NCI-H187 treated with DMSO at 0.1 percent for 48 hours (cell line): ENCODE results near the gene ITSN1.

Source experiments
- DNase-seq: peaks from one replicate; lab custom pipeline; 2025; lab: John Stamatoyannopoulos, UW

Gene ITSN1

DNA sequence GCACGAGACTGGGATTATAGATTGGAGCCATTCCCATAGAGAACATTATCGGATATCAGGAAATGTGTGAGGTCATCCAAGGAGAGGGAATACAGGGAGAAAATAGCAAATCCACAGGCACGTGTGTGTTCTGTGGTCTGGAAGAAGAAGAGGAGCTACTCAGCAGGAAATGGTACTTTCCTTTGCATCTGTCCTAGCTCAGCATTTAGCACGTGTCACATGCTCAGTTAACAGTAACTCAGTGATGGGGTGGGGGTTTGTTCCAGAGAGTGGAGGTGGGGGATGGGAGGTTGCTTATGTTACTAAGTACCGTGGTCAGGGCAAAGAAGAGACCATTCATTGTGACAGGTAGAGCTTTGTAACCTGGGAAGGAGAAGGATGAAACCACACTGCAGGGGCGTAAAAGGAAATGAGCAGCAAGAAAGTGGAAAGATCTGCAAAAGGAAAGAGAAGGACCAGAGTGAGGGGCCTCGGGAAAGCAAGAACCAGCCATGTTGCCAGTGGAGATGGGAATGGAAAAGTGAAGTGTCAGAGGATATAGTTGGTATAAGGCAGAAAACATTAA, 172.9 kb downstream of the ITSN1 start:
- peak; percentile 4 for DNase-seq

DNA sequence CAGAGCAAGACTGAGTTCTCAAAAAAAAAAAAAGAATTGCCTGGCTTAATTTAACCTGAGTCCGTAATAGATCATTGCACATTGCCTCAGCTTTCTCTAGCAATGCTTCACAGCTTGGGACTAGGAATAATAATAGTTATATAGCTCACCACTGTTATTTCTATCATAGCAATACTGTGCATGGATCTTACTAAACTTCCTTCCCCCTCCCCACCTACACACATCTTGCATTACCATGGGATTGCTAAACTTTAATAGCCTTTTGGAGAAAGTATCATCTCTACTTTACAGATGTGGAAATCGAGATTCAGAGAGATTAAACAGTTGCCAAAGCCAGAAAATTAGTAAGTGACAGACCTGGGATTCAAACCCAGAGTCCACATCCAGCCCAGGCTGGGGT, 173.9 kb downstream of the ITSN1 start:
- DNase-seq = no peak

DNA sequence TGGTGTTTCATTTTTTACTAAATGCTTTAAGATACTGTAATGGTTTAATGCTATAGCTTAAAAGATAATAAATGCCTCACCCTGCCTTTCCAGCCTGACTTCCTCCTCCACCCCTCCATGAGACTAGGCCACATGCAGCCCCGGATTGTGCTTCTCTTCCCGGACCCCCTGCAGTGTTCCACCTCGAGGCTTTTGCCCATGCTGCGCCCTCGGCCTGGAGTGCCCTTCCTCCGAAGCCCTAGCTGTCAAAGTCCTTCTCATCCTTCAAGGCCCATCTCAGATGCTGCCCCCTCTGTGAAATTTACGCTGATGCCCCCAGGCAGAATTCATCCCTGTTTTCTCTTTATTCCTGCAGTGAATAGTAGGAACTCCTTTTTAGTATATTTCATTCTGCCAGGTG, 174.8 kb downstream of the ITSN1 start:
- DNase-seq = no peak

DNA sequence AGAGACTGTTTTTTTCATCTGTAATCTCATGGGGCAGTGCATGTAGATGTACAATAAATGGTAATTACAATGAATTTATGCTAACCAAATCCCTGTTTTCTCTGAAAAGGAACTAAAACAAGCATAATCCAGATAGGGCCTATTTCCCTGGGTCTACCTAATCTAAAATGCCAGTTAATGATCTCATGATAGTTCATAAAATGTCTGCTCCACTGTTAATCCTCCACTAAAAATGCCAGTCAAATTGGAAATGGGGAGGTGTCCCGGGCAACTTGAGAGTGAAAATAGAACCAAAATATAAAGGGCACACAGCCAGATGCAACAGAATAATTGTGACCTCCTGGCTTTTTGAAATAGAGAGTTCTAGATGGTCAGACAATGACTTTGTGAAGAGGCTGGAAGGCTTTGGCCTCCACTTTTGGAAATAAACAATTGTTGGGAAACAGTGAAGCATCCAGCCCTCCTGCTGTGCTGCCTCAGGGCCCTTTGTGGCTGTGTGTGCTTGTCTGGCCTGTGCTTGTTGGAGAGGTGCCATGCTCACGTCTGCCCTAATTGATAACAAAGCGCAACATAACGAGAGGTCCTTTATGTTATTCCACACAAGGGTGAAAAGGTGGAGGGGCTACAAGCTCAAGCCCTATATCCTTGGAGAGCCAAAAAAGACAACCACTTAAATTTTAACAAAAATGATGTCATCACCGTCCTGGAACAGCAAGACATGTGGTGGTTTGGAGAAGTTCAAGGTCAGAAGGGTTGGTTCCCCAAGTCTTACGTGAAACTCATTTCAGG, 175.6 kb downstream of the ITSN1 start:
- DNase-seq = no peak

DNA sequence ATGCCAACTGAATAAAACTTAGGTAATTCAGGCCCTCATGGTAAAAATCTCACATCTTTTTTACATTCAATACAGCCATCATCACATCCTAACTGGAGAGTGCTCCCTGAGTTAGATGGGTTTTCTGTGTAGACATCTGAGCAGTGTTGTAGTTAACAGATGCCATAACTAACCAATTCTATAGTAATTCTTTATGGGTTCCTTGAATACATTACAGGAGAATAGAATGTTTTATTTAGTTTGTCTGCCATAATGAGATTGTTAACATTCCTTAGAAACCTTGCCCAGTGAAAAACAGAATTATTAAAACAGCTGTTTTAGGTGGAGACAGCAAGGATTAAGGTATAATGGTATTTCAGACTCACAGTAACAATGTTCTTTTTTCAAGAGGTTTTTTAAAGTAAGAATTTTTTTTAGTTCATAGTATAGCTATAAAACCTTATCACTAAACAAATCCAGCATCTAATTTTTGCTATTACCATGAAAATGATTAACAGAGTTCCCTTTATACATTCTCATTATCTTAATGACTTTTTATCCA, 178.0 kb downstream of the ITSN1 start:
- DNase-seq = no peak

DNA sequence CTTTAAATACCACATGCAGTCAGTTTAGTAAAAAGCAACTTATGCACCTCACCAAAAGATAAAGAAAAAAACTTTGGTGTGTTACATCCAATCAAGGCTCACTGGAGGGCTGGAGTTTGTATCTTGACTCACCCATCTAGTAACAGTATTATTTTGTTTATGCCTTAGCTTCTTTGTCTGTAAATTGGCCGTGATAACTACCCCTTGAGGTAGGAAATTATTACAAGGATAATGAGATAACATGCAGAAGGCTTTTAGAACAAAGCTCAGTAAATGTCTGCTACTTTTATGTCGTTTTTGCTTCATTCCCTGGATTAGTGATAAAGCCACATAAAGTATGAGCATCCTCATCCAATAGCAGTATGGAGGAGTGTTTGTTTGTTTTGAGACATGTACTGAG, 178.5 kb downstream of the ITSN1 start:
- DNase-seq = no peak

DNA sequence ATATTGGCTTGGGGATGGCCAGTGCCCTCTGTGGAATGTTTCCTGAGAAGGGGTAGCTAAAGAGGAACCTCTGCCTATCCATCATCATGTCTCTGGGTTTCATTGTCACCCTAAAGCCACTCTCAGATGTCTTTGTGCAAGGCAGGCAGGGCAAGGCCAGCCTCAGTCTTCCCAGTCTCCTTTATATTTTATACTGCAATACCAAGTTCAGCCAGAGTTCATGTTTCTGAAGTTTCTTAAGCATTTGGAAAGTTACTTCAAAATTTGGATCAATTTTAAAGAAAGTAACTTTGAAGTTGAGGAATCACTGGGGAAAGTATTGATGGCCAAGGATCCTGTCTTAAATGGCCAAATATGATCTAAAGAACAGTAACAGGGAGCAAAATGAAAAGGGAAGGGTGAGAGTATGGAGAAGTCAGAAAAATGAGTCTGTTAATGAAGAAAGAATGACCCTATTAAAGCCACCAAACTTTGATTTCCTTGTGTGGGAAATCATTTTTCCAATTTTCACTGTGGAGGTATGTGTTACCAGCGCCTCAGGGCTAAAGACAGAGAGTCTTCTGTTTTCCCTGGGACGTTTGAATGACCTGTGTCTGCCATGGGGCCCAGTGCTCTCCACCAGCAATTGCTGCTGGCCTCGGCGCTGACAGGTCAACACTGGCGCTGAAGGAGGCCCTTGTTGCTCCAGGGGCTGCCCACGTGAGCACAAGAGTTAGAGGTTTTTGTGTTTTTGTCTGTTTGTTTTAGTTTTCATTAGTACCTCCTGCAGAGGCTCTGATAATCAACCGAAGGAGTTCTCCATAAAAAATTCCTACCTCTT, 179.4 kb downstream of the ITSN1 start:
- DNase-seq = no peak

DNA sequence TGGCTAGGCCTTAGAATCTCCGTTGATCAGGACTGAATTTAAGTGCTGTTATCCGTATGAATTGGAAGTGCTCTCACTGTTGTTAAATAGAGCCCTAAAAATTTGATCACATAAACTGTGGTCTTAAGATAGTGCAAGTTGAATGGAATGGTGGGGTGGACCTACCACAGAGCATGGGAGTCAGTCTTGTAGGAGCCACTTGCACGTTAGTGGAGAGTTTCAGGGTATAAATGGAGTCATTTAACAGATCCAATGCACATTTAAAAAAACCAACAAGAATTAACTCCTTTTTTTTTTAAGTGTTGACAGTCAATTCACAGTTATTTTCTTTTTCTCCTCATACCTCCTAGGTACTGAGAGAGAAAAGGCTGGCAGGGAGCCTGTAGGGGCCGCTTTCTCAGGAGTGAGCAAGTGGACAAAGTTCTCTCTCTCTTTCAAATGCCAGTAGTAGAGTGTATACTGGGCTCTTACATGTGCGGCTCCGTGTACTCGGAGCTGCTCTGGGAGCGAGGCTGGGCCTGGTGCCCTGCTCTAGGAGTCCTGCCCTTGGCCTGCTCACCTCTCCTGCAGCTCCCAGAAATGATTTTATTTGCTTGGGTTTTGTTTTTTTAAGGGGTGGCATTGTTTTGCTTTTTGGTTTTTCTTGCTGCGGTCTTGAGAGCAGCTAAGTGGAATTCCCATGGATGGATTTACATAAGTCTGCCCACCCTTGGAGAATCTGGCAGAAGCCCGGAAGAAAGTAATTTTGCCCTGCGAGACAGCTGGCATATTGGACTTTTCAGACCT, 182.0 kb downstream of the ITSN1 start:
- no peak for DNase-seq

DNA sequence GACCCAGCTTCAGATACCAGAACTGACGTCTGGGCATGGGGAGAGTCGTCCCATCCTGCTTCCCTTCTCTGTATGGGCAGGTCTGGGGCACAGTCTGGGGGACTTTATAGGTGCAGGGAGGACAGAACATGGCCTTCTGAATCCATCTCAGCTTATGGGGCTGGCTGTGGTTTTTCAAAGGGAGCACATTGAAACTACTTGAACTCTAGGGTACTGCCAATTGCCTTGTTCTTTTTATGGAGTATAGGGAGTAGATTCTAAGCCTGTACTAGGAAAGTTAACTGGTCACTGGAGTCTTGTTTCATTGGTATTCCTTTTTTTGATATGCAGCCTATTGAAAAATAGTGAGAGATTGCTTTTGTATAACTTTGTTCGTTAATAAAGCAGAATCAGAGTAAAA, 183.1 kb downstream of the ITSN1 start:
- no peak for DNase-seq

DNA sequence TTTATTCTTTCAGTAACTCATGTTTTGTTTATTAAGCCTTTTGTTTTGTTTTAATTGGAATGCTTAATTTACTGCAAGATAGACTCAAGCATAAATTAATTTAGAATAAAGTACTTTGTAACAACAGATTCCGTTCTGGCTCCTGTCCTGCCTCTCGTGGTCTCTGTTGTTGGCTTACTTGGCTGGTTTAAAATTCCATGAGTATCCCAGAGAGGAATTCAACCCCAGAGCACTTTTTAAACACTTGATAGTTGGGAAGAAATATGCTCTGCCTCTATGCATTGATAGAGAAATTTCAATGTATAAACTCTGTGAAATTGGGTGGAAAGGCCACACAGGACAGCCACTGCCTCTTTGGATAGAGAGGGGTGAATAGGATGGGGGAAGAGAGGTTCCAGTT, 183.6 kb downstream of the ITSN1 start:
- DNase-seq = no peak

DNA sequence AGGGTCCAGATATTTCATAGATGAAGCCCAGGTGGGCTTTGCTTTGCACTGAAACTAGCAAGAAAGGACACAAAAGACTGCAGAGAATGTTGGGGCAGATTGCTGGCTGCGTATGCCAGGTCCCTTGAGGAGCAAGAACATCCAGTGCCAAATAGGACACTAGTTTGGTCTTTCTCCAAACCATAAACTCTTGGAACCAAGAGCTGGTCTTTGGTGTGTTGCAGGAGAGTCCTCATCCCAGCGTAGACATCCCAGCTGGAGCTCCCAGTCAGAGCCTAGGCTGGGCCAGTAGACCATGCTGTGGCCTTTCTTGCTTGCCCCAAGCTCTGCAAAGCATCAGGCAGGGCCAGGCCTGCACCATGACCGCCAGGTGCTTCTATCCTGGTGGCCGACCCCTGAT, 185.8 kb downstream of the ITSN1 start:
- DNase-seq = no peak

DNA sequence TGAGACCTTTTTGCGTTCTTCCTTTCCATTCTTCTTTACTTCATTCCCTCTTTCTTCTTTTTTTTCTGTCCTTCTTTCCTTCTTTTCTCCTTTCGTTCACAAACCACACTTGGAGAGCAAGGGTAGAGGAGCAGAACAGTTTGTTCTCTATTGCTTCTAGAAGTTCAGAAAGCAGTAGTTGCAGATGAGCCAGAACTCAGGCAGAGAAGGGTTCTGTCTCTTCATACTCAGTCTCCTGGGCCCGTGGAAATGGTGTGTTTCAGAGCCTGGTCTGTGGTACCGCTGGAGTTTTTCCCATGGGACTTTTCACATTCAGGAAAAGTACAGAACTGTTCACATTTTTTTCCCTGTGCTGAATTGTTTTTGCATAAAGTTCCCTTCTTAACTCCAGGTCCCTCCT, 186.3 kb downstream of the ITSN1 start:
- no peak for DNase-seq

DNA sequence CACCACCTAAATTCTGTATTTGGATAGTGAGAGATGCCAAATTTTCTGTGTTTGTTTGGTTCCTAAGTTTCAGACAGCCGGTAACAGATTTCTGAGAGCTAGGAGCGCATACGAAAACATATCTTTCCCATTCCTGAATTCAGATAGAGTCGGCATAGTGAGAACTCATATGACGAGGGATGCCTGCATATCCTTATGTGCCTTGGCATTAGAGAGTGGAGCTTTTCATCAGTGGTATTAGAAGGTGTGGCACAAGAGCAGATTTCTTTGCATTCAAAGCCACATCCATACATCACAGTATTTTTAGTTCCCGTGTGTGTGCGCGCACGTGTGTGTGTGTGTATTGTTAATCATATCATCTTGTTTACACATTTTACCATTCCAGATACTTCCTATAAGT, 187.5 kb downstream of the ITSN1 start:
- DNase-seq = no peak

DNA sequence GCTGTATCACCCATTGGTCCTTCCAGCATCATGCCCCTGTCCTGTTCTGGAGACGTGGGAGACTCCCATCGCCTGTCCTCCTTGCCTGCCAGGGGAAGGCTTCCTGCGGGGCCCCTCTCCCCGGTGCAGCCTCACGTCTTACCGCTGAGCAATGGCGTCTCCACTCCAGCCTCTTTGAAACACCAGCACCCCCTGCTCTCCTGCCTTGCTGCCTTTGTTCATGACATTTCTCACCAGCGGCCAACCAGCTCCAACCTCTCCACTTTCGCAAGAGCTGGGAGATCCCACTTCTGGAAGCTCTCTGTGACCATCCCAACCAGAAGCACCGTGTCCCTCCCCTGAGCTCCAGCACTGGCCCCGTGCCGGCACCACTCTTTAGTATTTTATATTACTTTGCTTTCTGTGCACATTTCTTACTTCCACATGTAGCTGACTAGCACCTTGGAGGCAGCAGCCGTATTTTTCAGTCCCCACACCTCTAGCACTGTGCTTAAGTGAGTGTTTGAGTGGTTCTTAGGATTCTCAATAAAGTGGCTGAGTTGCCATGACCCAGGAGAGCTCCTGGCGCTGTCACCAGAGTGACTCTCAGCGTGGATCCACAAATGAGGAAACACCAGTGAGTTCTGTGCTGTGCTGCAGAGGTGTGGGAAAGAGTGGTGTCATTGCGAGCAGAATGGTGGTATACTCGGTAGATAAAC, 189.8 kb downstream of the ITSN1 start:
- no peak for DNase-seq

DNA sequence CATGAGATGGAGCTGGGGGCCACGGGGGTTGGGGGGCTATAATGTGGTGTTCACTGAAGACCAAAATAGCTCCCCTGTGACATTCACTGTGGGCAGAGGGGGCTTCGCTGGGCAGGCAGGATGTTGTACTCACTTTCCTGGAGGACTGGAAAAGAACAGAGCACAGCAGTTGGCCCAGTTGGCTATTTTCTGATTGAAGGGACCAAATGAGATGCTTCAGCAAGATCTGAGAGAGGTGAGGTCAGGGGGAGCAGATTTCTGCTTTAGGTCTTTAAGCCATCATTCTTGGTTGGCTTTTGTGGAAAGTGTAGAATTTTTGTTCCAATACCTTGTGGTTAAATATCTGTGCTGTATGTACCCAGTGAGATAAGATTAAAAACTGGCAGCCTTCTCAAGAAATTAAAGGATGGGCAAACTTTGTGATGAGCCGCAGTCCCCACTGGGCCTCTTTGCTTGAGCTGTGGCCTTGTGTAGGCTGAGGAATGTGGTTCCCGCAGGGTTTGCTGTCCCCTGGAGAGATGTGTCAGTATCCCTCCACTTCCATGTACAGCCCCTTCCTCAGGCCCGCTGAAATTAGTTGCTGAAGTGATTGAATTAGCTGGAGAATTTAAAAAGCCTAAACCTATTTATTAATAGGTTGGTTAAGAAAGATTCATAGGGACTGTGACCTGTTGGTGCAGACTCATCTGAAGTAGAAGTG, 192.7 kb downstream of the ITSN1 start:
- DNase-seq = no peak

DNA sequence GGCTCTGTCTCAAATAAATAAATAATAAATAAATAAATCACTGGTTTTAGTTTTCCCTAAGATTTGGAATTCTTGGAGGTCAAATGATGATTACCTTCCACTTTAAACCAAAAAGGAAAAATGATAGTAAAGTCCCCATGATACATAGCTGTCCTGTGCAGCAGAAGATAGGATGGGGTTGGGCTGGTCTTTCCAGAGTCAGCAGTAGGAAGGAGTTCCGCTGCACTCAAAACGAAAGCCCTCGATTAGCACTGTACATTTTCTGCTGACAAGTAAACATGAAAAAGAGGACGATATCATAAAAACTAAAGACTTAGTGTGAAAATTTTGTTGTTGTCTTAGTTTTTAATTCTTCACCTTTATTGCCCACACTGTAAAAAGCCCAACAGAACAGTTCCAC, 193.6 kb downstream of the ITSN1 start:
- no peak for DNase-seq

DNA sequence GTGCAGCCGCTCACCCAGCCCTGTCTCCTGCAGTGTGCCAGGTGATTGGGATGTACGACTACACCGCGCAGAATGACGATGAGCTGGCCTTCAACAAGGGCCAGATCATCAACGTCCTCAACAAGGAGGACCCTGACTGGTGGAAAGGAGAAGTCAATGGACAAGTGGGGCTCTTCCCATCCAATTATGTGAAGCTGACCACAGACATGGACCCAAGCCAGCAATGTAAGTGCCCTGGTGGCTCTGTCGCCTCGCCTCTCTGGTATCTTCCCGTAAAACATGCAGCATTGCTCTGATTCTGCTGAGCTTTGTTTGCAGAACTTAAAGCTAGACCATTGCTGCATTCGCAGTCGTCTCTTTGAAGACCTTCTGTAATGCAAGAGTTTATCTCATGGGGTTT, 194.1 kb downstream of the ITSN1 start:
- DNase-seq = no peak

DNA sequence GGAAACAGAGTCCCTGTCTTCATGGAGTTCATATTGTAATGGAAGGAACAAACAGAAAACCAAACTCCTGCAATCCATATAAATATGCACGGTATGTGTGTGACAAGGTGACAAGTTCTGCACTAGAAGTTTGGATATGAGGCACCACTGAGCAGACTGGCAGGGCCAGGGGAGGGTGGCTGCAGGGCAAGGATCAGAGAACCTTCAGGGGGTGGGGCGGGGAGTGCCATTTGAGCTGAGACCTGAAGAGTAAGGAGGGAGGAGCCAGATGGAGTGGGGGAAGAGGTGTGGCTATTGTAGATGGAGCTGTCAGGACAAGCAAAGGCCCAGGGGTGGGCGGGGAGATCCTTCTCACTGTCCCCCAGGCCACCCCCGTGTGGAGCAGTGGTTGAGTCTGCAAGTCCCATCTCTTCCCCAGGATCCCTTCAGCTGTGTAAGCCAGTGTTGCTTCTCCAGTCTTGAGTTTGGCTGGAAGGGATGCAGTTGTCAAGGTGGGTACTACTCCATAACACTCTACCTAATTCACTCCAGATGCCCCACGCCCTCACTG, 196.9 kb downstream of the ITSN1 start:
- no peak for DNase-seq

DNA sequence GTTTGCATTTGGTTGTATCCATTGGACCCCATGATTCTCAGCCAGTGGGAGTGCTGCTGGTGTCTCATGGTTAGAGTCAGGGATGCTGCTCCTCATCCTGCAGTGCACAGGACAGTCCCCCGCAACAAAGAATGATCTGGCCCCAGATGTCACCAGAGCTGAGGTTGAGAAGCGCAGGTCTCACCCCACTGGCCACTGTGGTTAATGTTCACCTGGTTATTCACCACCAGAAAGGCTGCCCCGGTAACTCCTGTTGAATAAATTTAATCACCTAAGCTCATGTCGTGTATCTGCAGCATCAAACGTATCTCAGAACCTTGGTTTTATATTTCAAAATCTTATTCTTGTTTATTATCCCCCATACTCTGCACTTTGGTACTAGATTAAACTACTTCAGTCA, 197.5 kb downstream of the ITSN1 start:
- DNase-seq = no peak

DNA sequence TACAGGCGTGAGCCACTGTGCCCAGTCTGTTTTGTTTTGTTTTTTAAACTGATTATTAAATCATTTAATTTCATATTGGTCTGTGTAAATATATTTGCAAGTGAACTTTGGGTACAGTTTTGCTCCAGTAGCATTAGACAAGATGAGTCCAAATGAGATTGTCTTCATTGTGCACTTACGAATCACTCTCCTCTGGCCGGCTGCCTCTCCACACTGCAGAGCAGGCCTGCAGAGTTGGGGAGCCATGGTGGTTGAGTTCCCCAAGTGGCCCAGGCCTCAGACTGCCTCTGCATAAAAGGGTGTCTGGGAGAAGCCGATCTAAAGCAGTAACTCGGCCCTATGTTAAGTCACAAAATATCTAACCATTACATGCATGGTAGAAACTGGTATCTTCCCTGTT, 198.5 kb downstream of the ITSN1 start:
- DNase-seq = no peak

DNA sequence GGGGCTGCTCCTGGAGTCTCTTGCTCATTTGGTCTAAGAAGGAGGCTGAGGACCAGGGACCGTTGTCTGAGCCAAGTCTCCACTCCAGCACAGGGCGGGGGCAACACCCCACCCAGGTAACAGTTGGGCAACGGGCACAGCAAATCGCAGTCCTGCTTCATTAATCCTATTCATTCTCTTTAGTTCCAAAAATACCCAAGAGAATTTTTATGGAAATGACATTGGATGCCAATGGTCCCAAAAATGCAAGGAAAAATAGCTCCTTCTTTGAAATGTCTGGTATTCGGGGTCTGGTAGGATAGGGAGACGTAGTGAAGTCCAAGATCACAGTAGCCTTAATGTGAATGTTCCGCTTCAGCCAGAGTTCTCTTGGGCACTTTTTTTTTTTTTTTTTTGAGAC, 199.3 kb downstream of the ITSN1 start:
- no peak for DNase-seq
